ENCODE results near the gene GPR35.

DNA sequence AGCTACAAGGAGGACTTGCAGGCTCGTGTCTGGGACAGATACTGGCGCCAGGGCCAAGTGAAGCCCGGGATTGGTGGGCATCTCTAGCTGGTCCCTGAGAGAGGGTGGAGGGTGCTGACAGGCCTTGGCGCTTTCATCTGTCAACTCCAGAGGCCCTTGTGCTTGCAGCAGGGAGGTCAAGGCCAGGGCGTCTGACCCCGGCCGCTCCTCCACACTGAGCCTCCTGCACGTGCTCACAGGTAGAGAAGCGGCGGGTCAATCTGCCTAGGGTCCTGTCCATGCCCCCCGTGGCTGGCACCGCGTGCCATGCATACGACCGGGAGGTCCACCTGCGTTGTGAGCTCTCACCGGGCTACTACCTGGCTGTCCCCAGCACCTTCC lies 29.2 kb upstream of the GPR35 start:
- TF ChIP-seq, protein P1, sequence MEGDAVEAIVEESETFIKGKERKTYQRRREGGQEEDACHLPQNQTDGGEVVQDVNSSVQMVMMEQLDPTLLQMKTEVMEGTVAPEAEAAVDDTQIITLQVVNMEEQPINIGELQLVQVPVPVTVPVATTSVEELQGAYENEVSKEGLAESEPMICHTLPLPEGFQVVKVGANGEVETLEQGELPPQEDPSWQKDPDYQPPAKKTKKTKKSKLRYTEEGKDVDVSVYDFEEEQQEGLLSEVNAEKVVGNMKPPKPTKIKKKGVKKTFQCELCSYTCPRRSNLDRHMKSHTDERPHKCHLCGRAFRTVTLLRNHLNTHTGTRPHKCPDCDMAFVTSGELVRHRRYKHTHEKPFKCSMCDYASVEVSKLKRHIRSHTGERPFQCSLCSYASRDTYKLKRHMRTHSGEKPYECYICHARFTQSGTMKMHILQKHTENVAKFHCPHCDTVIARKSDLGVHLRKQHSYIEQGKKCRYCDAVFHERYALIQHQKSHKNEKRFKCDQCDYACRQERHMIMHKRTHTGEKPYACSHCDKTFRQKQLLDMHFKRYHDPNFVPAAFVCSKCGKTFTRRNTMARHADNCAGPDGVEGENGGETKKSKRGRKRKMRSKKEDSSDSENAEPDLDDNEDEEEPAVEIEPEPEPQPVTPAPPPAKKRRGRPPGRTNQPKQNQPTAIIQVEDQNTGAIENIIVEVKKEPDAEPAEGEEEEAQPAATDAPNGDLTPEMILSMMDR (IDR thresholded peaks at IDR 0.05): no peak
- TF ChIP-seq TCF7L2 (IDR thresholded peaks at IDR 0.05; ENCODE audit: low read depth, low read length): no peak
- TF ChIP-seq POLR2AphosphoS5 (IDR thresholded peaks at IDR 0.05; ENCODE audit: low read depth, low read length): no peak
- TF ChIP-seq SIN3A (IDR thresholded peaks at IDR 0.05; ENCODE audit: borderline replicate concordance, insufficient read depth, low read depth, low read length): no peak
- no peak for TF ChIP-seq REST (IDR thresholded peaks at IDR 0.05; ENCODE audit: insufficient read depth in 1 of 2, low read depth in 2 of 2, low read length in 1 of 2)

Data from Panc1 (cell line).